Neural progenitor cell (in vitro differentiated cells): ENCODE data around the gene PTPRK. TPM values are rescaled to one million over a fixed set of nuclear protein-coding genes. Genes with fewer than 3 reads are reported as not detected.

Experiments
- DNase-seq: peaks from one replicate; pipeline ENCODE4 v3.0.0-alpha.2; 2016; ENCODE audit warnings: low spot score
- H2AFZ ChIP-seq: fragments of 200-600 bp; sonication (generic); replicated peaks from 2 replicates; pipeline ENCODE4 v1.6.1; 2016; ENCODE audit warnings: antibody characterized with exemption
- H3F3A ChIP-seq: fragments of 200-600 bp; sonication (generic); 2 replicates; pipeline ENCODE4 v1.6.1; 2016; ENCODE audit warnings: antibody characterized with exemption, low read depth
- H3K27ac ChIP-seq: fragments of 200-600 bp; sonication (generic); 2 replicates; pipeline ENCODE4 v1.5.1; 2016; ENCODE audit warnings: mild to moderate bottlenecking
- H3K27me3 ChIP-seq: fragments of 200-600 bp; sonication (generic); 2 replicates; pipeline ENCODE4 v1.6.1; 2016; ENCODE audit warnings: mild to moderate bottlenecking, moderate library complexity
- H3K36me3 ChIP-seq: fragments of 200-600 bp; sonication (generic); 2 replicates; pipeline ENCODE4 v1.5.1; 2016
- H3K4me1 ChIP-seq: fragments of 200-600 bp; sonication (generic); 2 replicates; pipeline ENCODE4 v1.6.1; 2016; ENCODE audit warnings: mixed run types
- H3K4me2 ChIP-seq: fragments of 200-600 bp; sonication (generic); 2 replicates; pipeline ENCODE4 v1.6.1; 2016
- H3K4me3 ChIP-seq: fragments of 200-600 bp; sonication (generic); 2 replicates; pipeline ENCODE4 v1.5.1; 2016
- H3K79me2 ChIP-seq: fragments of 200-600 bp; sonication (generic); 2 replicates; pipeline ENCODE4 v1.6.1; 2016; ENCODE audit warnings: low read depth
- H3K9ac ChIP-seq: fragments of 200-600 bp; sonication (generic); 2 replicates; pipeline ENCODE4 v1.6.1; 2016
- H3K9me3 ChIP-seq: fragments of 200-600 bp; sonication (generic); 2 replicates; pipeline ENCODE4 v1.5.1; 2016; ENCODE audit warnings: low read depth
- H4K20me1 ChIP-seq: fragments of 200-600 bp; sonication (generic); 2 replicates; pipeline ENCODE4 v1.6.1; 2016; ENCODE audit warnings: low read depth
- H3K27ac Mint-ChIP-seq: 3 replicates; pipeline ENCODE4 v1.8.0; 2021; ENCODE audit warnings: mixed read lengths
- H3K27me3 Mint-ChIP-seq: 2 replicates; pipeline ENCODE4 v1.8.0; 2022; ENCODE audit warnings: low read depth, mild to moderate bottlenecking, inconsistent platforms, moderate library complexity, mixed read lengths; ENCODE audit not compliant: insufficient read depth
- H3K36me3 Mint-ChIP-seq: 3 replicates; pipeline ENCODE4 v1.8.0; 2021; ENCODE audit warnings: mixed read lengths
- H3K4me1 Mint-ChIP-seq: 3 replicates; pipeline ENCODE4 v1.8.0; 2021; ENCODE audit warnings: mixed read lengths
- H3K4me3 Mint-ChIP-seq: 3 replicates; pipeline ENCODE4 v1.8.0; 2021; ENCODE audit warnings: mild to moderate bottlenecking, moderate library complexity, mixed read lengths
- H3K9me3 Mint-ChIP-seq: 3 replicates; pipeline ENCODE4 v1.8.0; 2020; ENCODE audit warnings: mixed read lengths
- EZH2 ChIP-seq: fragments of 200-600 bp; sonication (generic); IDR thresholded peaks from 2 replicates; pipeline ENCODE4 v1.6.1; 2017; ENCODE audit warnings: antibody characterized with exemption, mild to moderate bottlenecking, moderate library complexity
- EZH2phosphoT487 ChIP-seq: fragments of 200-600 bp; sonication (generic); IDR thresholded peaks from 2 replicates; pipeline ENCODE4 v1.6.1; 2017; ENCODE audit warnings: antibody characterized with exemption
- total RNA-seq: library from RNA; depleted of rRNA; stranded (reverse); fragments of >200 nt; gene quantifications from 2 replicates; pipeline ENCODE4 v1.2.3, GENCODE V29; 2015; ENCODE audit warnings: low replicate concordance
- TF ChIP-seq, protein P1 (sequence below): fragments of 200-600 bp; sonication (generic); IDR thresholded peaks from 2 replicates; pipeline ENCODE4 v1.5.1; 2017; ENCODE audit warnings: antibody characterized with exemption, mild to moderate bottlenecking

The PTPRK gene
- total RNA-seq, 1 donor from 2014 or later = 35.0 TPM

DNA sequence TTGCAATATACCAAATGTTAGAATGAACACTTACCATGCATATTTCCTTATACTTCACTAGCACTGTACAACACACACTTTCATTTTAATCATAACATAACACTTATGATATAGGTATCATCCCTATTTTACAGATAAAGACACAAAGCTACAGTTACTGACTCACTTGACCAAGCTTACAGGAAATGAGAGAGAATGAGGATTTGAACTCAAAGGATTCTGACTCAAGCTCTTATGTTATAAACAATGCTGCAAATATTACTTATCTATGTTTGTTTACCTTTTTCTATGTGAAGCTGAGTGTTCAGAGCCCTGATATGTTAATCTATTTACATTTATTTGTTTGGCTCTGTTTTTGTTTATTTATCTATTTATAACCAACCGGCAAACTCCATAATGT is 245.4 kb downstream of the PTPRK start:
- Mint-ChIP-seq H3K9me3 (no peaks in the 10 kb centered on the region), H3K27ac (no peak overlapping the region)
- peaks cover 3% of the 10 kb centered on the region for H4K20me1 ChIP-seq

DNA sequence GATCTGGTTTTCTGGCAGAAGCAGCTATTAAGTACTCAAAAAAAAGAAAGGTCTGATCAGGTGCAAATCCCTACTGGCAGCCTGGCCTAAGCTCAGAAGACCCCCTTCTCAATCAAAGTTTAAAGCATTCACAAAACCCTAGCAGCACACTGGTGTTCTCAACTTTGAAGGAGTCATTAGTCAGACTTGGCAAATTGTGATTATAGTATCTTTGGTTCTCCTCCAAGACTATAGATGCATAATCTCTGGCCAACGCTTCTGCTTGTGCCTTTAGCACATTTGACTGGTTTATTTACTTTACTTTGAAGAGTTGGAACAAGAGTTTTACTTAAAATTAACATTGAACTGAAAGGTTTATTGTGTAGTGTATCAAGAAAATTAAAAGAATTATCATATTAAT is 248.9 kb downstream of the PTPRK start:
- H3K4me1 Mint-ChIP-seq = peaks cover 1% of the 10 kb centered on the region
- no peak overlapping the region for H3K4me3 Mint-ChIP-seq
- no peak overlapping the region for H3K27ac Mint-ChIP-seq
- Histone ChIP-seq H3K4me3 (no peak overlapping the region), H3K27ac (no peak overlapping the region), H3K4me1 (no peaks in the 10 kb centered on the region), H3K79me2 (peaks cover 2% of the 10 kb centered on the region), H3F3A (no peaks in the 10 kb centered on the region), H3K9me3 (no peaks in the 10 kb centered on the region), H3K27me3 (no peaks in the 10 kb centered on the region), H3K36me3 (no peaks in the 10 kb centered on the region), H4K20me1 (no peaks in the 10 kb centered on the region), H2AFZ (no peak overlapping the region), H3K4me2 (no peak overlapping the region), H3K9ac (no peak overlapping the region)
- peaks cover 3% of the 10 kb centered on the region for H3K36me3 Mint-ChIP-seq
- TF ChIP-seq EZH2 (no peak), EZH2phosphoT487 (no peak)
- TF ChIP-seq, protein P1, sequence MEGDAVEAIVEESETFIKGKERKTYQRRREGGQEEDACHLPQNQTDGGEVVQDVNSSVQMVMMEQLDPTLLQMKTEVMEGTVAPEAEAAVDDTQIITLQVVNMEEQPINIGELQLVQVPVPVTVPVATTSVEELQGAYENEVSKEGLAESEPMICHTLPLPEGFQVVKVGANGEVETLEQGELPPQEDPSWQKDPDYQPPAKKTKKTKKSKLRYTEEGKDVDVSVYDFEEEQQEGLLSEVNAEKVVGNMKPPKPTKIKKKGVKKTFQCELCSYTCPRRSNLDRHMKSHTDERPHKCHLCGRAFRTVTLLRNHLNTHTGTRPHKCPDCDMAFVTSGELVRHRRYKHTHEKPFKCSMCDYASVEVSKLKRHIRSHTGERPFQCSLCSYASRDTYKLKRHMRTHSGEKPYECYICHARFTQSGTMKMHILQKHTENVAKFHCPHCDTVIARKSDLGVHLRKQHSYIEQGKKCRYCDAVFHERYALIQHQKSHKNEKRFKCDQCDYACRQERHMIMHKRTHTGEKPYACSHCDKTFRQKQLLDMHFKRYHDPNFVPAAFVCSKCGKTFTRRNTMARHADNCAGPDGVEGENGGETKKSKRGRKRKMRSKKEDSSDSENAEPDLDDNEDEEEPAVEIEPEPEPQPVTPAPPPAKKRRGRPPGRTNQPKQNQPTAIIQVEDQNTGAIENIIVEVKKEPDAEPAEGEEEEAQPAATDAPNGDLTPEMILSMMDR = no peak
- H3K27me3 Mint-ChIP-seq = no peaks in the 10 kb centered on the region
- no peaks in the 10 kb centered on the region for H3K9me3 Mint-ChIP-seq
- DNase-seq = no peak

More for the DNA sequence above, 245.4 kb downstream of the PTPRK start:
- Histone ChIP-seq H3K4me3 (no peak overlapping the region), H2AFZ (no peak overlapping the region), H3K27ac (no peak overlapping the region), H3K79me2 (peaks cover 5% of the 10 kb centered on the region), H3K36me3 (no peaks in the 10 kb centered on the region), H3K9ac (no peak overlapping the region), H3K4me1 (peaks cover under 1% of the 10 kb centered on the region), H3K27me3 (no peaks in the 10 kb centered on the region), H3K4me2 (no peak overlapping the region), H3K9me3 (no peaks in the 10 kb centered on the region), H3F3A (no peaks in the 10 kb centered on the region)
- DNase-seq = no peak
- TF ChIP-seq, protein P1 = no peak
- TF ChIP-seq EZH2phosphoT487 (no peak), EZH2 (no peak)
- Mint-ChIP-seq H3K36me3 (peaks cover 3% of the 10 kb centered on the region), H3K4me3 (no peak overlapping the region), H3K27me3 (no peaks in the 10 kb centered on the region), H3K4me1 (peaks cover 23% of the 10 kb centered on the region)

DNA sequence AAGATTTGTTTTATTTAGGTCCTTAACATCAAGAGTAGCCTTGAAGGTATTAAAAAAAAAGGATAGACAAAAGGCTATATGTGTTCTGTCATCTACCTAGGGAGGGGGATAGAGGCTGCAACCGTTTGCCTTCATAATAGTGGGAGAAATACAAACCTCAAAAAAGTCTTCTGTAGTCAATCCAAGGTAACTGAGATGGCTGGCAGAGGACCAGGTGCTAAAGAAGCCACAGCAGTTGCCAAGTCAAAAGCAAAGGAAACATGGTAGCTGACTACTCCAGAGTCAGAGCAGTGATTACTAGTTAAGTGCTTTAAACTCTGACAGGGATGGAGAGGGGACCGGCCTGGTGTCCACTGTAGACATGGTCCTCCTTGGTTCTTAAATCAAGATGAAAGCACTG is 249.4 kb downstream of the PTPRK start:
- Histone ChIP-seq H3K4me3 (no peak overlapping the region), H3K4me2 (no peak overlapping the region), H4K20me1 (no peaks in the 10 kb centered on the region), H3K9ac (no peak overlapping the region), H3K36me3 (no peaks in the 10 kb centered on the region), H2AFZ (no peak overlapping the region), H3K27ac (no peak overlapping the region), H3K27me3 (no peaks in the 10 kb centered on the region), H3K4me1 (no peaks in the 10 kb centered on the region), H3K9me3 (no peaks in the 10 kb centered on the region), H3F3A (no peaks in the 10 kb centered on the region), H3K79me2 (peaks cover 2% of the 10 kb centered on the region)
- Mint-ChIP-seq H3K4me3 (no peak overlapping the region), H3K36me3 (peaks cover 3% of the 10 kb centered on the region), H3K27ac (no peak overlapping the region), H3K9me3 (no peaks in the 10 kb centered on the region), H3K4me1 (no peaks in the 10 kb centered on the region), H3K27me3 (no peaks in the 10 kb centered on the region)
- DNase-seq = no peak
- TF ChIP-seq EZH2 (no peak), EZH2phosphoT487 (no peak)
- TF ChIP-seq, protein P1 = no peak
